Activated T-helper 17 cell treated with anti-CD3 and anti-CD28 coated beads, Interleukin-2, amount 50 U/mL, for 72 hours (primary cell): ENCODE data around the gene ENAH. TPM values are rescaled to one million over a fixed set of nuclear protein-coding genes. Genes with fewer than 3 reads are reported as not detected.

Source experiments
- total RNA-seq, 2 donors: library from RNA; stranded (reverse); gene quantifications; one replicate each; pipeline ENCODE4 v1.2.3, GENCODE V29; 2022

Gene ENAH
- total RNA-seq, 2 donors from 2014 or later, result 0.08 TPM; not detected in 1

Other genes with a start within 250 kb of the ENAH start
- gene LBR, start 225.1 kb downstream of the ENAH start, total RNA-seq, result 100 to 1,000 TPM; 123 to 184 TPM
- 100 to 1,000 TPM; 209 to 281 TPM for gene SRP9, start 124.7 kb upstream of the ENAH start, total RNA-seq
- 1 to 10 TPM; 1.5 to 1.7 TPM for gene EPHX1, start 157.0 kb upstream of the ENAH start, total RNA-seq
- gene TMEM63A, start 229.3 kb upstream of the ENAH start, total RNA-seq, result 100 to 1,000 TPM in 1 of 2 donors, 10 to 100 TPM in 1; 74.9 to 242 TPM
- not detected for gene LEFTY1, start 236.0 kb upstream of the ENAH start, total RNA-seq